ENCODE results near the gene RER1.

RER1 gene

GRCh38 chr1:2376931-2377672 is 14.5 kb upstream of the RER1 start:
- no peak for DNase-seq

DNA sequence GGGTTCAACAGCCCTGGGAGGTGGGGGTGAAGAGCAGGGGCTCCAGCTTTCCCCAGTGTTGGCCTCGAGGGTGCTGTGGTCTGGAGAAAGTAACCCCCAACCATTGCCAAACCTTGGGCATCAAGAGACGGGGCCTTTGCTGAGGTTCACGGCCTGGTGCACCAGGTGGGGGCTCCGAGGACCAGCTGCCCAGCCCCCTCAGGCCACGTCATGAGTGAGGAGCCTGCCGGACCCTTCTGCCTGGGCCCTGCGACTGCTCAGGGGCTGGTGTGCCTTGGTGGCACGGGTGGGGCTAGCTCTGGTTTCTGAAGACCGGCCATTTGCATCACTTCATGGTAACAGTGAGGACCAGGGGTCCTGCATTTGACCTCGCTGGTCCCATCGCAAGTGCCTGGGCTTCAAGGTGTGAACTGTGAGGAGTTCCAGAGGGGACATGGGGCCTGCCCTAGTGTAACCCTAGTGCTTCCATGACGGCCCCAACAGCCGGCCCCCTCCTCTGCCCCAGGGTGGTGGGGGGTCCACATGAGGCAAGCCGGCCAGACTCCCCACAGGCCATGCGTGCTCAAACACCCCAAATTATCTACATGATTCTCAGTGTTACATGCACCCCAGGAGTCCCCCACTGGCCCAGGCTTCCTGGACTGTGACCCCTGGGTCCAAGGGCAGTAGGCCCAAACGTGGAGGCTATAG is 13.7 kb upstream of the RER1 start:
- no peak for DNase-seq

- no peak for DNase-seq
These were observed 13.2 kb upstream of the RER1 start for GRCh38 chr1:2378441-2378851.

GRCh38 chr1:2378956-2379732 is 12.5 kb upstream of the RER1 start:
- DNase-seq, result no peak

GRCh38 chr1:2379733-2380404 is 11.8 kb upstream of the RER1 start:
- no peak for DNase-seq

- DNase-seq, result no peak
These were observed 10.6 kb upstream of the RER1 start for GRCh38 chr1:2380816-2381591.

DNA sequence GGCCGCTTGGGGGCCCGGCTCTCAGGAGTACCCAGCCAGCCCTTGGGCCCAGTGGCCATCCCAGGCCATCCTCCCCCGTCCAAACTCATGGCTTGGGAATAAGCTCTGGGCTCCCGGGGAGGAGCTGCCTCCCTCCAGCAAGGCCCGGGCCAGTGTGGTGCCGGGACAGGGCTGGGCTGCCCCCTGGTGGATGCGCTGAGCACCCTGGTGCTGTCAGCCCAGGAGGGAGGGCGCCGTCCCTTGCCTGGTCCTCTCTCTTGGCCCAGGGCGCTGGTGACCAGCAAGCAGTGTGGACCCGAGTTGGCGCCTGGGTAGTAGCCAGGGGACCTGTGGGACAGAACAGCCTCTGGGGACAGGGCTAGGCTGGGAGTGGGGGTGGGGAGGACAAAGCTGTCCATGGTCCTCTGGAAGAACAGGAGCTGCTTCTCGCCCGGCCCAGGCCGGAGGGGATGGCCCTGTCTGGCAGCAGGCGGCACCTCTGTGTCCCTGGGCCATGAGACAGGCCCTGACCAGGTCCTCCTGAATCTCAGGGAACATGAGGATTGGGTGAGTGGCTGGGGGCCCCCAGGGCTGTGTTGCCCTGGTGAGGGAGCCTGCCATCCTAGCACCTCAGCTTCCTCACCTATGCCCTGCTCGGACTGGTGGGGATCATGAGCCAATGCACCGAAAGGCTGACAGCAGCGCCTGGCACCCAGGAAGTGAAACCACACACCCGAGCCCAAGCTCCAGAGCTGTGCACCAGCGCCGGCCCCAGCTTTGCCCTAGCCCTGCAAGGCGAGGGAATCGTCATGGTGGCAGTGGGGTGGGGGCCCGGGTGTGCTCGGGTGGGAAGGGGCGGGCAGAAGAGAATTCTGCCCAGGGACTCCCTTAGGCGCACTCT is 9.7 kb upstream of the RER1 start:
- peak; percentile 31 for DNase-seq

DNA sequence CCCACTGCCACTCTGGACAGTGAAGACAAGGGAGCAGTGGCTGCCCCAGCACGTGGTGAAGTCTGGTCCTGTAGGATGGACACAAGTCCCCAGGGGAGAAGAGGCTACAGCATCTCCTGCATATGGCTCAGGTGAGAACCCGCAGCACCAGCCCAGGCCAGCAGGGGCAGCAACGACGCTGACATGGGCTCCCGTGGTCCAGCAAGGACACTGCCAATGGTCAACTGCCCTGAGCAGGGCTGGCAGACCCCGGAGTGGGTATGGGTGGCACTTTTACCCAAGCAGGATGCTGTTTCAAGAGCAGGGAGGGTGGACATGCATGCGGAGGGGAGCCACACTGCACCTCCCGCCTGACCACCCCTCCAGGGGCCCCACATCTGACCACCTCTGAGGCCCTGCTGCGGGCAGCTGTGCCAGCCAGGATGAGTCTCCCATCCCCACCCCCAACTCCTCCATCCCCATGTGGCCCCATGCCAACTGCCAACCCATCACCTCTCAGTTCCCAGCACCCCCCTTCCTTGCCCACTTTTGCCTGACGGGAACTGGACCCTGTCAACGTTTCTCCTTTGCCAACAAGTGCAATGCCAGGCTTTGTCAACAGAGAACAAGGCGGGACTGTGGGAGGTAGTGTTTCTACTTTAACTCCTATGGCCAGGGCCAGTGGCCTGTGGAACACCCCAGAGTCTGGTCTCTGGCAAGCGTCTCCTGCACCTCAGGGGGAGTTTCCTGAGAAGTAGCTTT is 8.8 kb upstream of the RER1 start:
- no peak for DNase-seq

GRCh38 chr1:2383576-2383975 is 8.1 kb upstream of the RER1 start:
- no peak for DNase-seq

GRCh38 chr1:2384130-2384860 is 7.3 kb upstream of the RER1 start:
- no peak for DNase-seq

GRCh38 chr1:2384941-2385481 is 6.6 kb upstream of the RER1 start:
- no peak for DNase-seq

GRCh38 chr1:2385606-2386280 is 5.9 kb upstream of the RER1 start:
- DNase-seq, result no peak

DNA sequence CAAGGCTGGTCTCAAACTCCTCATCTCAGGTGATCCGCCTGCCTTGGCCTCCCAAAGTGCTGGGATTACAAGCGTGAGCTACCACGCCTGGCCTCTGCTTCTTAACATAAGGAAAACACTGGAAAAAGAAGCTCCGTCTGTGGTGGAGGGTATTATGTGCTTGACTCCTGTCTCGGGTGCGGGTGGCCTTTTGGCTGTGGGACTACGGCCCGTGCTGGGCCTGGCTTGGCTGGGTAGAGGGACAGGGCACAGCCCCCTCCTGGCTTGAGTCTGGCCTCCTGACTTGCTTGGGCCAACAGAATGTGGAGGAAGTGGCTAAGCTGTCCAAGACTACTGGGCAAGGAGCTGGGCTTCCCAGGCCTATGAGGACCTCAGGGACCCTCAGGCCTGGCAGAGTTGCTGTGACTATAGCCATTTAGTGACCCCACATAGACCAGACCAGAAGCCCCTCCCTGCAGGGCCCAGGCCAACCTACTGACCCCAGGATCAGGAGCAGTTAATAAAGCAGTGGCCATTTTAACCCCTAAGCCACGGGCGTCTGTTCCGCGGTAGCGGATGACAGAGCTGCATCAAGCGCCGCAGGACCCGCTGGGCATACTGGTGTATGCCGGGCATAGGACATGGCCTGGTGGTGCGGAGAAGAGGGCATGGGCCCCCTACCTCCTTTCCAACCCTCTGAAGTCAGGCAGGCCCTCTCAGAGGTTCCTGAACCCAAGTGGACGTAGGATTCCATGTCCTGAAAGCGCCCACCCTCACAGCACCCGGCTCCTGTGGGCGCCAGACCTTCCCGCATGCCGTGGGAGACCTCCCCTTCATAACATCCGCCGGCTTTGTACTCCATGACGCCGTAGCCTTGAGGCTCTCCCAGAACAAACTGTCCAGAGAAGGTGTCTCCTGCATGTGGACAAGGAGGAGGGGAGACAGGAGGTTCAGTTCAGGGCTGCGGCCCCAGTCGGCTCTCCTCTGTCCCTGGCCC is 4.7 kb upstream of the RER1 start:
- DNase-seq, result no peak

DNA sequence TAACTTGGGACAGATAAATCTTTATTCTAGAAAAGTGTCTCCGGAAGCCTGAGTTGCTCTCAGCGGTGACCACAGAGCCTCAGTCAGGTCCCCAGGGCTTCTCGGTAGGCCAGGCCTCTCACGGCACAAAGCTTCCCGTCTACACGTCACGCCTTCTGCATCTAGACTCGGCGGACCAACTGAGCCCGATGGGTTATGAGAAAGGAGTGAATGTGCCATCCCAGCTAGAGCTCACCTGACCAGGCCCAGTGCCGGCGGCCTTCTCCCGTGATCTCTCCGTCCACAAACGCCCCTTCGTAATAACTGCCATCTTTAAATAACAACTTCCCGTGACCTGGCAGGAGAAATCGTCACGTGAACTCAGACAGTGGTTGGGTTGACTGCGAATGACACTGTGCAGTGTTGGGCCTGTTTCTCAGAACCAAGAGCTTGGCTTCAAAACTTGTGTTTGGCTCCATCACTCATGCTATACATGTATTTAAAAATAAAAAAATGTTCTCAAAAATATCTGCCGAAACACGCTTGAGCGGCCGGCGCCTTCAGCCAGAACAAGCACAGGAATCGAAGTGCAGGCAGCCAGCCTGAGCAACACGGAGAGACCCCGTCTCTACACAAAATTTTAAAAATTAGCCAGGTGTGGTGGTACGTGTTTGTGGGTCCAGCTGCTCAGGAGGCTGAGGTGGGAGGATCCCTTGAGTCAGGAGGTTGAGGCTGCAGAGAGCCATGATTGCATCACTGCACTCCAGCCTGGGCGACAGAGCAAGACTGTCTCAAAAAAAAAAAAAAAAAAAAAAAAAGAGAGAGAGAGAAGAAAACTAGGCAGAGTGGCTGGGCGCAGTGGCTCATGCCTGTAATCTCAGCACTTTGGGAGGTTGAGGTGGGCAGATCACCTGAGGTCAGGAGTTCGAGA is 3.4 kb upstream of the RER1 start:
- DNase-seq, result no peak

DNA sequence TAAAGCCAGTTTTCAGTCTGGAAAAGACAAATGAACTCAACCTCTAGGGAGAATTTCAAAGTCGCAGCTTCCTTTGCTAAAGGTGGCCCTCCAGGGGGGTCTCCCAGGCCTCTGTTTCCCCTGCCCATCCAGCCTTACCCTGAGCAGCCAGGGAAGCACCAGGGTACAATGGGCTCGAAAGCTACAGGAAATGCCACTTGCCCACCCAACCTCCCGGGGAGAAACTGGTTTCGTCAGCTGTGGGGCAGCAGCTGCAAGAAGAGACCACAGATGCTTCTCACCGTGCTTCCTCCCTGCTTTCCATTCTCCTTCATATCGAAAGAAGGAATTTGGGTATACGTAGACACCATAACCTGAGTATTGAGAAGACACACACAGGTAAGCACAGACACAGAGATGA is 2.0 kb upstream of the RER1 start:
- DNase-seq, result no peak

DNA sequence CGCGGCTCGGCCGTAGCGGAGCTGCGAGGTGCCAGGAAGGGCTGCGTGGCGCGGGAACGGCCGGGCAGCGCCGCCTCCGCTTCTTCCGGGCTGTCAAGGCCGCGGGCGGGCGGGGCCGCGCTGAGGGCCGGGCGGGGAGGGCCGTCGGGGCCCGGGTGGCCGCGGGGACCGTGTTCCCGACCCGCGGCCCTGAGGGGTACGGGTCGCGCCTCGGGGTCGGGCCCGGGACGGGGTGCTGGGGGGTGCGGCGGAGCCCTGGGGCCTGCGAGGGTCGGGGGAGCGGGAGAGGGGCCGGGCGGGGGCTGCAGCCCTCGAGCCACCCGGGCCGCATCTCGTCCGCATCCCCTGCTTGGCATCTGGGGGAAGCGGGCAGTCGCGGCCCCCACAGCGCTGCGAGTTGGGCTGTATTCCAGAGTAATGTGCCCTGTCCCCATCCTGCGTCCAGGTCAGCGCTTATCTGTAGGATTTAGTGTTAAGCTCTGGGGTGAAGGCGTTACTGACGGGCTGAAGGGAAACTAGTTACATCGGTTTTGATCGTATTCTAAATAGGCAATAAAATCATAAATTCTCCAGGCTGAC is 379 bp downstream of the RER1 start:
- no peak for DNase-seq

Measured in GOT3 (cell line).